ENCODE measurements around the gene NETO1. TPM values are rescaled to one million over a fixed set of nuclear protein-coding genes. Genes with fewer than 3 reads are reported as not detected.

Gene NETO1
- total and polyA plus RNA-seq, 2 of the 13 experiments (the other 11 are each of a cell fraction or from before 2014, with no cell fraction given): not detected

DNA sequence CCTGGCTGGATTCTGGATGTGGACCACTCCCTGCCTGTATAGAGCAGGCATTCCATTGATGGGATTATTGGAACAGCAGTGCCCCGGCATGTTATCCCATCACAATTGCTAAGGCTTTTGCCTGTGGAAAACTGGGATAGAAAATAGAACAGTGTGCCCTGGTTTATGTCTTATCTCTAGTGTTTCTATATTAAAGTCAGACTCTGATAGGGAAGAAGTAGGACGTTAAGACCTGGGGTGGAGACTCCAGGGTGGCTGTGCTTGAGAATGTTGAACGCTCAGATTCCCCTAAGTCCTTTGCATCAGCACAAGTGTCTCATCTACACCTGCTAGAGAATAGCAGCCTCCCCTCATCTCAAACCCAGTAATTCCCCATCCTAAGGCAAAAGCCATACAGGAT, 10.8 kb upstream of the NETO1 start (continued):
- TF ChIP-seq, protein P1, sequence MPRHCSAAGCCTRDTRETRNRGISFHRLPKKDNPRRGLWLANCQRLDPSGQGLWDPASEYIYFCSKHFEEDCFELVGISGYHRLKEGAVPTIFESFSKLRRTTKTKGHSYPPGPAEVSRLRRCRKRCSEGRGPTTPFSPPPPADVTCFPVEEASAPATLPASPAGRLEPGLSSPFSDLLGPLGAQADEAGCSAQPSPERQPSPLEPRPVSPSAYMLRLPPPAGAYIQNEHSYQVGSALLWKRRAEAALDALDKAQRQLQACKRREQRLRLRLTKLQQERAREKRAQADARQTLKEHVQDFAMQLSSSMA (CRISPR knock-in tag; IDR thresholded peaks at IDR 0.05): no peak
- TF ChIP-seq, protein P2, sequence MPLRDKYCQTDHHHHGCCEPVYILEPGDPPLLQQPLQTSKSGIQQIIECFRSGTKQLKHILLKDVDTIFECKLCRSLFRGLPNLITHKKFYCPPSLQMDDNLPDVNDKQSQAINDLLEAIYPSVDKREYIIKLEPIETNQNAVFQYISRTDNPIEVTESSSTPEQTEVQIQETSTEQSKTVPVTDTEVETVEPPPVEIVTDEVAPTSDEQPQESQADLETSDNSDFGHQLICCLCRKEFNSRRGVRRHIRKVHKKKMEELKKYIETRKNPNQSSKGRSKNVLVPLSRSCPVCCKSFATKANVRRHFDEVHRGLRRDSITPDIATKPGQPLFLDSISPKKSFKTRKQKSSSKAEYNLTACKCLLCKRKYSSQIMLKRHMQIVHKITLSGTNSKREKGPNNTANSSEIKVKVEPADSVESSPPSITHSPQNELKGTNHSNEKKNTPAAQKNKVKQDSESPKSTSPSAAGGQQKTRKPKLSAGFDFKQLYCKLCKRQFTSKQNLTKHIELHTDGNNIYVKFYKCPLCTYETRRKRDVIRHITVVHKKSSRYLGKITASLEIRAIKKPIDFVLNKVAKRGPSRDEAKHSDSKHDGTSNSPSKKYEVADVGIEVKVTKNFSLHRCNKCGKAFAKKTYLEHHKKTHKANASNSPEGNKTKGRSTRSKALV (CRISPR knock-in tag; IDR thresholded peaks at IDR 0.05): no peak

DNA sequence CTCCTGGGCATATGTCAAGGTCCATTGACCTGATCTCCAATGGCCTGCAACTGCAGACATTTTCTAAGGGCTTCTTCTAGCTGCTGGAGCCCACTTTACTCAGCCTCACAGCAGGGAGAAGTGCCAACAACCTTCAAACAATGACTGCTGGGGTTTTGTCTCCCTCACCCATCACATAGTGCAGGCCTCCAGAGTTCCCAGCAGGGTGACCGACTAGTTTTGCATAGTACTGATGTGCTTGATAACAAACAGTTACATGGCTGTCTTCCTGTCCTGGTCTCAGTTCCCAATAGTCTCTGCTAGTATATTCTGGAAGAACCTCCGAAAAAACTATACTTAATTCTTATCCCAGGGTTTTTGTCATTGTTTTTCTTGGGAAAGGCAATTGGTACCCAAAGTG, 10.4 kb upstream of the NETO1 start:
- no peak for FAIRE-seq
- POLR2A ChIA-PET: no interaction called here
- WGBS (ENCODE audit: low lambda C conversion rate): 0% methylated on average over 2 of the region's 2 CpGs
- TF ChIP-seq, protein P3, sequence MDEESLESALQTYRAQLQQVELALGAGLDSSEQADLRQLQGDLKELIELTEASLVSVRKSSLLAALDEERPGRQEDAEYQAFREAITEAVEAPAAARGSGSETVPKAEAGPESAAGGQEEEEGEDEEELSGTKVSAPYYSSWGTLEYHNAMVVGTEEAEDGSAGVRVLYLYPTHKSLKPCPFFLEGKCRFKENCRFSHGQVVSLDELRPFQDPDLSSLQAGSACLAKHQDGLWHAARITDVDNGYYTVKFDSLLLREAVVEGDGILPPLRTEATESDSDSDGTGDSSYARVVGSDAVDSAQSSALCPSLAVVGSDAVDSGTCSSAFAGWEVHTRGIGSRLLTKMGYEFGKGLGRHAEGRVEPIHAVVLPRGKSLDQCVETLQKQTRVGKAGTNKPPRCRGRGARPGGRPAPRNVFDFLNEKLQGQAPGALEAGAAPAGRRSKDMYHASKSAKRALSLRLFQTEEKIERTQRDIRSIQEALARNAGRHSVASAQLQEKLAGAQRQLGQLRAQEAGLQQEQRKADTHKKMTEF (CRISPR knock-in tag; IDR thresholded peaks at IDR 0.05): no peak
- TF ChIP-seq HDAC2 (CRISPR knock-in tag; IDR thresholded peaks at IDR 0.05): no peak
- TF ChIP-seq, protein P4, sequence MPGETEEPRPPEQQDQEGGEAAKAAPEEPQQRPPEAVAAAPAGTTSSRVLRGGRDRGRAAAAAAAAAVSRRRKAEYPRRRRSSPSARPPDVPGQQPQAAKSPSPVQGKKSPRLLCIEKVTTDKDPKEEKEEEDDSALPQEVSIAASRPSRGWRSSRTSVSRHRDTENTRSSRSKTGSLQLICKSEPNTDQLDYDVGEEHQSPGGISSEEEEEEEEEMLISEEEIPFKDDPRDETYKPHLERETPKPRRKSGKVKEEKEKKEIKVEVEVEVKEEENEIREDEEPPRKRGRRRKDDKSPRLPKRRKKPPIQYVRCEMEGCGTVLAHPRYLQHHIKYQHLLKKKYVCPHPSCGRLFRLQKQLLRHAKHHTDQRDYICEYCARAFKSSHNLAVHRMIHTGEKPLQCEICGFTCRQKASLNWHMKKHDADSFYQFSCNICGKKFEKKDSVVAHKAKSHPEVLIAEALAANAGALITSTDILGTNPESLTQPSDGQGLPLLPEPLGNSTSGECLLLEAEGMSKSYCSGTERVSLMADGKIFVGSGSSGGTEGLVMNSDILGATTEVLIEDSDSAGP (CRISPR knock-in tag; IDR thresholded peaks at IDR 0.05; ENCODE audit: borderline replicate concordance): no peak
- TF ChIP-seq JUND (CRISPR knock-in tag; IDR thresholded peaks at IDR 0.05): no peak
- TF ChIP-seq NR2F1 (CRISPR knock-in tag; IDR thresholded peaks at IDR 0.05): no peak
- TF ChIP-seq, protein P5, sequence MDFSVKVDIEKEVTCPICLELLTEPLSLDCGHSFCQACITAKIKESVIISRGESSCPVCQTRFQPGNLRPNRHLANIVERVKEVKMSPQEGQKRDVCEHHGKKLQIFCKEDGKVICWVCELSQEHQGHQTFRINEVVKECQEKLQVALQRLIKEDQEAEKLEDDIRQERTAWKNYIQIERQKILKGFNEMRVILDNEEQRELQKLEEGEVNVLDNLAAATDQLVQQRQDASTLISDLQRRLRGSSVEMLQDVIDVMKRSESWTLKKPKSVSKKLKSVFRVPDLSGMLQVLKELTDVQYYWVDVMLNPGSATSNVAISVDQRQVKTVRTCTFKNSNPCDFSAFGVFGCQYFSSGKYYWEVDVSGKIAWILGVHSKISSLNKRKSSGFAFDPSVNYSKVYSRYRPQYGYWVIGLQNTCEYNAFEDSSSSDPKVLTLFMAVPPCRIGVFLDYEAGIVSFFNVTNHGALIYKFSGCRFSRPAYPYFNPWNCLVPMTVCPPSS (IDR thresholded peaks at IDR 0.05): no peak
- TF ChIP-seq, protein P6, sequence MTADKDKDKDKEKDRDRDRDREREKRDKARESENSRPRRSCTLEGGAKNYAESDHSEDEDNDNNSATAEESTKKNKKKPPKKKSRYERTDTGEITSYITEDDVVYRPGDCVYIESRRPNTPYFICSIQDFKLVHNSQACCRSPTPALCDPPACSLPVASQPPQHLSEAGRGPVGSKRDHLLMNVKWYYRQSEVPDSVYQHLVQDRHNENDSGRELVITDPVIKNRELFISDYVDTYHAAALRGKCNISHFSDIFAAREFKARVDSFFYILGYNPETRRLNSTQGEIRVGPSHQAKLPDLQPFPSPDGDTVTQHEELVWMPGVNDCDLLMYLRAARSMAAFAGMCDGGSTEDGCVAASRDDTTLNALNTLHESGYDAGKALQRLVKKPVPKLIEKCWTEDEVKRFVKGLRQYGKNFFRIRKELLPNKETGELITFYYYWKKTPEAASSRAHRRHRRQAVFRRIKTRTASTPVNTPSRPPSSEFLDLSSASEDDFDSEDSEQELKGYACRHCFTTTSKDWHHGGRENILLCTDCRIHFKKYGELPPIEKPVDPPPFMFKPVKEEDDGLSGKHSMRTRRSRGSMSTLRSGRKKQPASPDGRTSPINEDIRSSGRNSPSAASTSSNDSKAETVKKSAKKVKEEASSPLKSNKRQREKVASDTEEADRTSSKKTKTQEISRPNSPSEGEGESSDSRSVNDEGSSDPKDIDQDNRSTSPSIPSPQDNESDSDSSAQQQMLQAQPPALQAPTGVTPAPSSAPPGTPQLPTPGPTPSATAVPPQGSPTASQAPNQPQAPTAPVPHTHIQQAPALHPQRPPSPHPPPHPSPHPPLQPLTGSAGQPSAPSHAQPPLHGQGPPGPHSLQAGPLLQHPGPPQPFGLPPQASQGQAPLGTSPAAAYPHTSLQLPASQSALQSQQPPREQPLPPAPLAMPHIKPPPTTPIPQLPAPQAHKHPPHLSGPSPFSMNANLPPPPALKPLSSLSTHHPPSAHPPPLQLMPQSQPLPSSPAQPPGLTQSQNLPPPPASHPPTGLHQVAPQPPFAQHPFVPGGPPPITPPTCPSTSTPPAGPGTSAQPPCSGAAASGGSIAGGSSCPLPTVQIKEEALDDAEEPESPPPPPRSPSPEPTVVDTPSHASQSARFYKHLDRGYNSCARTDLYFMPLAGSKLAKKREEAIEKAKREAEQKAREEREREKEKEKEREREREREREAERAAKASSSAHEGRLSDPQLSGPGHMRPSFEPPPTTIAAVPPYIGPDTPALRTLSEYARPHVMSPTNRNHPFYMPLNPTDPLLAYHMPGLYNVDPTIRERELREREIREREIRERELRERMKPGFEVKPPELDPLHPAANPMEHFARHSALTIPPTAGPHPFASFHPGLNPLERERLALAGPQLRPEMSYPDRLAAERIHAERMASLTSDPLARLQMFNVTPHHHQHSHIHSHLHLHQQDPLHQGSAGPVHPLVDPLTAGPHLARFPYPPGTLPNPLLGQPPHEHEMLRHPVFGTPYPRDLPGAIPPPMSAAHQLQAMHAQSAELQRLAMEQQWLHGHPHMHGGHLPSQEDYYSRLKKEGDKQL (CRISPR knock-in tag; IDR thresholded peaks at IDR 0.05; ENCODE audit: low read depth): no peak
- no peak for TF ChIP-seq PHF8 (CRISPR knock-in tag; IDR thresholded peaks at IDR 0.05)

More for the DNA sequence above, 10.4 kb upstream of the NETO1 start:
- intact Hi-C loops (cut with micrococcal nuclease; ENCODE audit: unreplicated experiment): no loop called here
- H3K4me3 ChIP-seq (replicated peaks in 1 of 3; ENCODE audit: insufficient read depth in 1 of 3, low read depth in 2 of 3, low read length in 3 of 3): no peak overlapping the region
- no peak overlapping the region for H2AFZ ChIP-seq (ENCODE audit: low read length)
- no peak overlapping the region for H3K9ac ChIP-seq (ENCODE audit: insufficient read depth, low read depth, low read length)
- H3K4me1 ChIP-seq (ENCODE audit: insufficient read depth, low read length): no peaks in the 10 kb centered on the region
- no peak for DNase-seq (ENCODE audit: low spot score)
- H3K79me2 ChIP-seq (ENCODE audit: insufficient read depth, low read length): no peaks in the 10 kb centered on the region
- no peak overlapping the region for H3K27ac ChIP-seq (ENCODE audit: extremely low read length, insufficient read depth, low read length)
- no peaks in the 10 kb centered on the region for H3K36me3 ChIP-seq (replicated peaks in 1 of 2; ENCODE audit: control insufficient read depth in 1 of 2, insufficient read depth in 2 of 2, low read length in 2 of 2)
- H3K4me2 ChIP-seq (ENCODE audit: low read depth, low read length): no peak overlapping the region
- no peaks in the 10 kb centered on the region for H4K20me1 ChIP-seq (ENCODE audit: insufficient read depth, low read length)
- no peaks in the 10 kb centered on the region for H3K9me3 ChIP-seq (ENCODE audit: low read length)
- in situ Hi-C loops (cut with HindIII; ENCODE audit: extremely low pct_ligation_motif_present, low pct_unique_long_range_greater_than_20kb): no loop called here
- no peak for ATAC-seq
- no TSS peak for BruUV-seq (replicated peaks)
- no peaks in the 10 kb centered on the region for H3K27me3 ChIP-seq (ENCODE audit: control insufficient read depth in 1 of 2, insufficient read depth in 2 of 2, low read length in 2 of 2)
- CTCF ChIA-PET (ENCODE audit: low intra/inter-chr PET ratio, low total read pairs): no interaction called here

All from HepG2 (cell line).